Measurements from ENCODE around the gene ACTC1.

Gene ACTC1

DNA sequence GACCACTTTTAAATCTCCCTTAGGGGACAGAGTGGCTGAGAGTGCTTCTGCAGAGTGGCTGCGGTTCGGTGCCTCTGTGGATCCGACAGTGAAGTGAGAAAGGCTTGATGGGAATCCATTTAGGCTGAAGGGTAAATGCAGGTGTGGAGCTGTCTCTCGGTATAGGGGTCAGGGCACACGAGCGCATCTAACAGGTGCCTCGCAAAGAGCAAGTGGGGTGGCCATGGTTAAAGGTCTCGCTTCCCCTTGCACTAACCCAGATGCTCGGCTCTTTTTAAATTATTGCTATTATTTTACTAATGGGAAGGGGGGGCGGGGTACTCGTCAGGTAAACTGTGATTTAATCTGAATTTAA is 40.0 kb downstream of the ACTC1 start:
- no peak for DNase-seq

GRCh38 chr15:34754674-34755418 is 40.5 kb downstream of the ACTC1 start, which contains the start of gene GJD2:
Gene GJD2 (minus strand): TSS chr15:34754998. CDS start chr15:34754488, 510 bp downstream.
- no peak for DNase-seq

- no peak for DNase-seq
Observed at GRCh38 chr15:34754171-34754601, 41.2 kb downstream of the ACTC1 start.

- DNase-seq = no peak
Observed at GRCh38 chr15:34753236-34753894, 42.0 kb downstream of the ACTC1 start.

GRCh38 chr15:34749691-34750090 is 45.7 kb downstream of the ACTC1 start:
- DNase-seq = no peak

Data from suppressor macrophage treated with lipopolysaccharide for 4 hours (primary cell).